Measurements from ENCODE around the gene MED10. TPM values are rescaled to one million over a fixed set of nuclear protein-coding genes. Genes with fewer than 3 reads are reported as not detected.

MED10 gene
- total and polyA plus RNA-seq, 9 of the 15 experiments (the other 6 are each of a cell fraction or from before 2014, with no cell fraction given), result 23.8 to 83.4 (median 58.8) TPM

DNA sequence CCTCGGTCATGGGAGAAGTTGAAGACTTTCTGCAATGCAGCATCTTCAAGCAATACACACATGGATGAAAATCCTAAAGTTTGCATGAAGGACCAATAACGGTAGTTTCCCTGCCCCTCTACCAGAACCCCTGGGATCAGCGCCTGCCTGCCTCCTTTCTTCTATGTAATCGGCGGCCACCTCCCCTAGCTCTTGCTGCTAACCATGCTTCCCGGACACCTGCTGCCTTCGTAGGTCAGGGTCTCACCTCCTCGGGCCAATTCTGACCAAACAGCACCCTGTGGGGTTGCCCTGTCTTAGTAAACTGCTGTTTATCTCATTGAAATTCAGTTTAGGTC, 388 bp upstream of the MED10 start (continued):
- TF ChIP-seq, protein P1, sequence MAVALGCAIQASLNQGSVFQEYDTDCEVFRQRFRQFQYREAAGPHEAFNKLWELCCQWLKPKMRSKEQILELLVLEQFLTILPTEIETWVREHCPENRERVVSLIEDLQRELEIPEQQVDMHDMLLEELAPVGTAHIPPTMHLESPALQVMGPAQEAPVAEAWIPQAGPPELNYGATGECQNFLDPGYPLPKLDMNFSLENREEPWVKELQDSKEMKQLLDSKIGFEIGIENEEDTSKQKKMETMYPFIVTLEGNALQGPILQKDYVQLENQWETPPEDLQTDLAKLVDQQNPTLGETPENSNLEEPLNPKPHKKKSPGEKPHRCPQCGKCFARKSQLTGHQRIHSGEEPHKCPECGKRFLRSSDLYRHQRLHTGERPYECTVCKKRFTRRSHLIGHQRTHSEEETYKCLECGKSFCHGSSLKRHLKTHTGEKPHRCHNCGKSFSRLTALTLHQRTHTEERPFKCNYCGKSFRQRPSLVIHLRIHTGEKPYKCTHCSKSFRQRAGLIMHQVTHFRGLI (CRISPR knock-in tag; IDR thresholded peaks at IDR 0.05), result no peak
- TF ChIP-seq, protein P2, sequence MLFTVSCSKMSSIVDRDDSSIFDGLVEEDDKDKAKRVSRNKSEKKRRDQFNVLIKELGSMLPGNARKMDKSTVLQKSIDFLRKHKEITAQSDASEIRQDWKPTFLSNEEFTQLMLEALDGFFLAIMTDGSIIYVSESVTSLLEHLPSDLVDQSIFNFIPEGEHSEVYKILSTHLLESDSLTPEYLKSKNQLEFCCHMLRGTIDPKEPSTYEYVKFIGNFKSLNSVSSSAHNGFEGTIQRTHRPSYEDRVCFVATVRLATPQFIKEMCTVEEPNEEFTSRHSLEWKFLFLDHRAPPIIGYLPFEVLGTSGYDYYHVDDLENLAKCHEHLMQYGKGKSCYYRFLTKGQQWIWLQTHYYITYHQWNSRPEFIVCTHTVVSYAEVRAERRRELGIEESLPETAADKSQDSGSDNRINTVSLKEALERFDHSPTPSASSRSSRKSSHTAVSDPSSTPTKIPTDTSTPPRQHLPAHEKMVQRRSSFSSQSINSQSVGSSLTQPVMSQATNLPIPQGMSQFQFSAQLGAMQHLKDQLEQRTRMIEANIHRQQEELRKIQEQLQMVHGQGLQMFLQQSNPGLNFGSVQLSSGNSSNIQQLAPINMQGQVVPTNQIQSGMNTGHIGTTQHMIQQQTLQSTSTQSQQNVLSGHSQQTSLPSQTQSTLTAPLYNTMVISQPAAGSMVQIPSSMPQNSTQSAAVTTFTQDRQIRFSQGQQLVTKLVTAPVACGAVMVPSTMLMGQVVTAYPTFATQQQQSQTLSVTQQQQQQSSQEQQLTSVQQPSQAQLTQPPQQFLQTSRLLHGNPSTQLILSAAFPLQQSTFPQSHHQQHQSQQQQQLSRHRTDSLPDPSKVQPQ (CRISPR knock-in tag; IDR thresholded peaks at IDR 0.05; ENCODE audit: borderline replicate concordance), result no peak
- TF ChIP-seq SMAD4 (CRISPR knock-in tag; conservative IDR thresholded peaks at IDR 0.05) (0 out of 2 replicates have a peak, but pooled peaks have one; percentile 20), BDP1 (IDR thresholded peaks at IDR 0.05; ENCODE audit: insufficient read depth, insufficient read length) (no peak), ELF1 (tag; IDR thresholded peaks at IDR 0.05) (no peak), NFE2L1 (tag; IDR thresholded peaks at IDR 0.05; ENCODE audit: borderline replicate concordance, low read depth) (no peak), DLX4 (CRISPR knock-in tag; IDR thresholded peaks at IDR 0.05) (no peak), GATA2 (CRISPR knock-in tag; IDR thresholded peaks at IDR 0.05) (no peak)
- TF ChIP-seq, protein P3, sequence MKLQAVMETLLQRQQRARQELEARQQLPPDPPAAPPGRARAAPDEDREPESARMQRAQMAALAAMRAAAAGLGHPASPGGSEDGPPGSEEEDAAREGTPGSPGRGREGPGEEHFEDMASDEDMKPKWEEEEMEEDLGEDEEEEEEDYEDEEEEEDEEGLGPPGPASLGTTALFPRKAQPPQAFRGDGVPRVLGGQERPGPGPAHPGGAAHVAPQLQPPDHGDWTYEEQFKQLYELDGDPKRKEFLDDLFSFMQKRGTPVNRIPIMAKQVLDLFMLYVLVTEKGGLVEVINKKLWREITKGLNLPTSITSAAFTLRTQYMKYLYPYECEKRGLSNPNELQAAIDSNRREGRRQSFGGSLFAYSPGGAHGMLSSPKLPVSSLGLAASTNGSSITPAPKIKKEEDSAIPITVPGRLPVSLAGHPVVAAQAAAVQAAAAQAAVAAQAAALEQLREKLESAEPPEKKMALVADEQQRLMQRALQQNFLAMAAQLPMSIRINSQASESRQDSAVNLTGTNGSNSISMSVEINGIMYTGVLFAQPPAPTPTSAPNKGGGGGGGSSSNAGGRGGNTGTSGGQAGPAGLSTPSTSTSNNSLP (IDR thresholded peaks at IDR 0.05; ENCODE audit: borderline replicate concordance, low read depth, low read length), result no peak
- TF ChIP-seq, protein P4, sequence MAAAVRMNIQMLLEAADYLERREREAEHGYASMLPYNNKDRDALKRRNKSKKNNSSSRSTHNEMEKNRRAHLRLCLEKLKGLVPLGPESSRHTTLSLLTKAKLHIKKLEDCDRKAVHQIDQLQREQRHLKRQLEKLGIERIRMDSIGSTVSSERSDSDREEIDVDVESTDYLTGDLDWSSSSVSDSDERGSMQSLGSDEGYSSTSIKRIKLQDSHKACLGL (CRISPR knock-in tag; IDR thresholded peaks at IDR 0.05; ENCODE audit: borderline replicate concordance, poor library complexity, severe bottlenecking), result no peak
- TF ChIP-seq, protein P5, sequence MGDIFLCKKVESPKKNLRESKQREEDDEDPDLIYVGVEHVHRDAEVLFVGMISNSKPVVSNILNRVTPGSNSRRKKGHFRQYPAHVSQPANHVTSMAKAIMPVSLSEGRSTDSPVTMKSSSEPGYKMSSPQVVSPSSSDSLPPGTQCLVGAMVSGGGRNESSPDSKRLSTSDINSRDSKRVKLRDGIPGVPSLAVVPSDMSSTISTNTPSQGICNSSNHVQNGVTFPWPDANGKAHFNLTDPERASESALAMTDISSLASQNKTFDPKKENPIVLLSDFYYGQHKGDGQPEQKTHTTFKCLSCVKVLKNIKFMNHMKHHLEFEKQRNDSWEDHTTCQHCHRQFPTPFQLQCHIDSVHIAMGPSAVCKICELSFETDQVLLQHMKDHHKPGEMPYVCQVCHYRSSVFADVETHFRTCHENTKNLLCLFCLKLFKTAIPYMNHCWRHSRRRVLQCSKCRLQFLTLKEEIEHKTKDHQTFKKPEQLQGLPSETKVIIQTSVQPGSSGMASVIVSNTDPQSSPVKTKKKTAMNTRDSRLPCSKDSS (IDR thresholded peaks at IDR 0.05; ENCODE audit: low read depth, partially characterized antibody), result no peak

Measured in K562 (cell line).